Measurements from ENCODE around the gene AKNAD1.

Gene AKNAD1

GRCh38 chr1:108845991-108846390 is 10.9 kb downstream of the AKNAD1 start:
- Histone ChIP-seq H3K9me3 (ENCODE audit: control insufficient read depth in 1 of 2, low read length in 2 of 2) (no peaks in the 10 kb centered on the region), H3K36me3 (ENCODE audit: control insufficient read depth in 1 of 2, insufficient read depth in 2 of 2, low read length in 2 of 2) (no peaks in the 10 kb centered on the region), H3K27ac (ENCODE audit: low read length) (no peak overlapping the region), H3K4me1 (ENCODE audit: control insufficient read depth in 1 of 2, insufficient read depth in 2 of 2, low read length in 2 of 2) (no peaks in the 10 kb centered on the region), H3K4me3 (ENCODE audit: low read depth in 1 of 2, low read length in 2 of 2) (no peak overlapping the region), H3K27me3 (ENCODE audit: low read depth, low read length) (no peaks in the 10 kb centered on the region)

- Histone ChIP-seq H3K4me1 (ENCODE audit: control insufficient read depth in 1 of 2, insufficient read depth in 2 of 2, low read length in 2 of 2) (no peaks in the 10 kb centered on the region), H3K27ac (ENCODE audit: low read length) (no peak overlapping the region), H3K4me3 (ENCODE audit: low read depth in 1 of 2, low read length in 2 of 2) (no peak overlapping the region)
Measured at GRCh38 chr1:108845446-108845845, 11.4 kb downstream of the AKNAD1 start.

GRCh38 chr1:108843390-108844137 is 13.3 kb downstream of the AKNAD1 start:
- Histone ChIP-seq H3K36me3 (ENCODE audit: control insufficient read depth in 1 of 2, insufficient read depth in 2 of 2, low read length in 2 of 2) (no peaks in the 10 kb centered on the region), H3K27ac (ENCODE audit: low read length) (no peak overlapping the region), H3K4me3 (ENCODE audit: low read depth in 1 of 2, low read length in 2 of 2) (no peak overlapping the region), H3K4me1 (ENCODE audit: control insufficient read depth in 1 of 2, insufficient read depth in 2 of 2, low read length in 2 of 2) (no peaks in the 10 kb centered on the region), H3K9me3 (ENCODE audit: control insufficient read depth in 1 of 2, low read length in 2 of 2) (no peaks in the 10 kb centered on the region), H3K27me3 (ENCODE audit: low read depth, low read length) (no peaks in the 10 kb centered on the region)

More at GRCh38 chr1:108845446-108845845, 11.4 kb downstream of the AKNAD1 start:
- Histone ChIP-seq H3K9me3 (ENCODE audit: control insufficient read depth in 1 of 2, low read length in 2 of 2) (no peaks in the 10 kb centered on the region), H3K27me3 (ENCODE audit: low read depth, low read length) (no peaks in the 10 kb centered on the region), H3K36me3 (ENCODE audit: control insufficient read depth in 1 of 2, insufficient read depth in 2 of 2, low read length in 2 of 2) (no peaks in the 10 kb centered on the region)

- Histone ChIP-seq H3K36me3 (ENCODE audit: control insufficient read depth in 1 of 2, insufficient read depth in 2 of 2, low read length in 2 of 2) (no peaks in the 10 kb centered on the region), H3K27me3 (ENCODE audit: low read depth, low read length) (no peaks in the 10 kb centered on the region), H3K9me3 (ENCODE audit: control insufficient read depth in 1 of 2, low read length in 2 of 2) (no peaks in the 10 kb centered on the region), H3K4me1 (ENCODE audit: control insufficient read depth in 1 of 2, insufficient read depth in 2 of 2, low read length in 2 of 2) (no peaks in the 10 kb centered on the region), H3K27ac (ENCODE audit: low read length) (no peak overlapping the region), H3K4me3 (ENCODE audit: low read depth in 1 of 2, low read length in 2 of 2) (no peak overlapping the region)
Measured at GRCh38 chr1:108842525-108843181, 14.2 kb downstream of the AKNAD1 start.

- Histone ChIP-seq H3K4me3 (ENCODE audit: low read depth in 1 of 2, low read length in 2 of 2) (no peak overlapping the region), H3K9me3 (ENCODE audit: control insufficient read depth in 1 of 2, low read length in 2 of 2) (no peaks in the 10 kb centered on the region), H3K4me1 (ENCODE audit: control insufficient read depth in 1 of 2, insufficient read depth in 2 of 2, low read length in 2 of 2) (no peaks in the 10 kb centered on the region), H3K27me3 (ENCODE audit: low read depth, low read length) (no peaks in the 10 kb centered on the region), H3K27ac (ENCODE audit: low read length) (no peak overlapping the region), H3K36me3 (ENCODE audit: control insufficient read depth in 1 of 2, insufficient read depth in 2 of 2, low read length in 2 of 2) (no peaks in the 10 kb centered on the region)
Measured at GRCh38 chr1:108841703-108842102, 15.2 kb downstream of the AKNAD1 start.

GRCh38 chr1:108832929-108833328 is 24.0 kb downstream of the AKNAD1 start:
- Histone ChIP-seq H3K27me3 (ENCODE audit: low read depth, low read length) (no peaks in the 10 kb centered on the region), H3K4me1 (ENCODE audit: control insufficient read depth in 1 of 2, insufficient read depth in 2 of 2, low read length in 2 of 2) (peaks cover 0 to 12% of the 10 kb centered on the region in 2 donors), H3K4me3 (ENCODE audit: low read depth in 1 of 2, low read length in 2 of 2) (no peak overlapping the region), H3K9me3 (ENCODE audit: control insufficient read depth in 1 of 2, low read length in 2 of 2) (no peaks in the 10 kb centered on the region), H3K36me3 (ENCODE audit: control insufficient read depth in 1 of 2, insufficient read depth in 2 of 2, low read length in 2 of 2) (no peaks in the 10 kb centered on the region), H3K27ac (ENCODE audit: low read length) (no peak overlapping the region)

GRCh38 chr1:108831225-108831624 is 25.7 kb downstream of the AKNAD1 start:
- H3K4me1 ChIP-seq (ENCODE audit: control insufficient read depth in 1 of 2, insufficient read depth in 2 of 2, low read length in 2 of 2), result peaks cover 0 to 14% of the 10 kb centered on the region in 2 donors
- H3K36me3 ChIP-seq (ENCODE audit: control insufficient read depth in 1 of 2, insufficient read depth in 2 of 2, low read length in 2 of 2), result no peaks in the 10 kb centered on the region
- H3K27ac ChIP-seq (ENCODE audit: low read length), result peak overlapping the region; percentile 88
- H3K9me3 ChIP-seq (ENCODE audit: control insufficient read depth in 1 of 2, low read length in 2 of 2), result no peaks in the 10 kb centered on the region
- H3K27me3 ChIP-seq (ENCODE audit: low read depth, low read length), result no peaks in the 10 kb centered on the region
- H3K4me3 ChIP-seq (ENCODE audit: low read depth in 1 of 2, low read length in 2 of 2), result no peak overlapping the region

GRCh38 chr1:108830119-108831008 is 26.5 kb downstream of the AKNAD1 start:
- Histone ChIP-seq H3K27ac (ENCODE audit: low read length) (peak overlapping the region; percentile 88), H3K27me3 (ENCODE audit: low read depth, low read length) (no peaks in the 10 kb centered on the region), H3K4me1 (ENCODE audit: control insufficient read depth in 1 of 2, insufficient read depth in 2 of 2, low read length in 2 of 2) (peaks cover 0 to 14% of the 10 kb centered on the region in 2 donors), H3K9me3 (ENCODE audit: control insufficient read depth in 1 of 2, low read length in 2 of 2) (no peaks in the 10 kb centered on the region), H3K36me3 (ENCODE audit: control insufficient read depth in 1 of 2, insufficient read depth in 2 of 2, low read length in 2 of 2) (no peaks in the 10 kb centered on the region), H3K4me3 (ENCODE audit: low read depth in 1 of 2, low read length in 2 of 2) (no peak overlapping the region)

DNA sequence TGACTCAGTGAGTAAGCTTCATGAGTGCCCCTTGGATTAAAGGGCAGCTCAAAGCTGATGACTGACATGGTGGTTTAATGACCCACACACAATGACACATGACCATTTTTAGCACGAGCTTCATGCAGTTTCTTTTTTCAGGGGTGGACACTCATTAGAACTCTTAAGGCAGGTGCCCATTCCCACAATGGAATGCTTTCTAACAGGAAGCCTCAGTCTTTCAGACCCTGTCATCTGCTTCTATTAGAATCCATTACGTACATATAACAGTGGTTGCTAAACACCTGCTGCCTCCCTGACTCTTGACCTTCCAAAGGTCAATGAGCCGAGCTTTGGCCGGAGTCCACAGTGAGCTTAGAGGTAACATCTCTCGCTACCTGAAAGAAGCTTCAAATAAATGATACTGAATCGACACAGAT is 27.4 kb downstream of the AKNAD1 start:
- Histone ChIP-seq H3K27me3 (ENCODE audit: low read depth, low read length) (no peaks in the 10 kb centered on the region), H3K9me3 (ENCODE audit: control insufficient read depth in 1 of 2, low read length in 2 of 2) (no peaks in the 10 kb centered on the region), H3K4me3 (ENCODE audit: low read depth in 1 of 2, low read length in 2 of 2) (no peak overlapping the region), H3K27ac (ENCODE audit: low read length) (peak overlapping the region; percentile 88), H3K4me1 (ENCODE audit: control insufficient read depth in 1 of 2, insufficient read depth in 2 of 2, low read length in 2 of 2) (peaks cover 0 to 14% of the 10 kb centered on the region in 2 donors), H3K36me3 (ENCODE audit: control insufficient read depth in 1 of 2, insufficient read depth in 2 of 2, low read length in 2 of 2) (no peaks in the 10 kb centered on the region)

DNA sequence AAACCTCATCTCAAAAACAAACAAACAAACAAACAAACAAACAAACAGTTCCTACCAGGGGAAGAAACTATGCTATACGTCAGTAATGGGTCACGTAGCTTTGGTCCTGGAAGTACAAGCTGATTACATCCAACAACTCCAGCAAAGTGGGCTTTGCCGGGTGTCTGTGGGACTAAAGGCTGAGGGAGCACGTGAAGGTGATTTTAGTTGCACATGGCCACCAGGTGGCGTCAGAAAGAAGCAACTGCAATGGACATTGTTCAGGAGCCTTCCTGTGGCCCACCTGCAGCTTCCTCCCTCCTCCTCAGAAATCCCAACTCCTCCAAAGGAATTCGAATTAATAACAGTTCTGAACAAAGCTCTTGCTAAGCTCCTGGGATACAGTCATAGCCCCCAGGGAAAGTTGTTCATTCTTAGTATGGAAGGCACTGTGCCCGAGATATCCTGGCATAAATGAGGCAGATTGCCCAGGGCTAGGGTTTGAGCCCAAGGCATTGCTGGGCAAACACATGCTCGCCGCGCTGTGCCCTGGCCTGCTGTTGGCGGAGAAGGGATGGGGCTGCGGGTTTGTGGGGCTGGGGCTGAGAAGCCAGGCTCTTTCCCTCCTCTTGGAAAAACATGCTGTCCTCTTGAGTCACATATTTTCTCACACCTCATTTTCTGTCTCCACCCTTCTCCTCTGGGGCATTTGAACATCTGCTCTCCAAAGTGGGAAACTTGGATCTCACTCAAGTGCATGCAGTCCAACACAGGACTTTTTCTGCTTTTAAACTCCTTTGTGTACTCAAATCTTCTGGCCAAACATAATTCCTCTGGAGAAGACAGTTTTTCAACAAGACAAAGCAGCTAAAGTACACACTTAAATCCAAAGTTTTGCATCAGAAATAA is 28.6 kb downstream of the AKNAD1 start:
- Histone ChIP-seq H3K9me3 (ENCODE audit: control insufficient read depth in 1 of 2, low read length in 2 of 2) (no peaks in the 10 kb centered on the region), H3K27me3 (ENCODE audit: low read depth, low read length) (no peaks in the 10 kb centered on the region), H3K4me3 (ENCODE audit: low read depth in 1 of 2, low read length in 2 of 2) (peak overlapping the region in 1 of 2 donors; percentile 20), H3K27ac (ENCODE audit: low read length) (peak overlapping the region; percentile 28), H3K4me1 (ENCODE audit: control insufficient read depth in 1 of 2, insufficient read depth in 2 of 2, low read length in 2 of 2) (peaks cover 0 to 14% of the 10 kb centered on the region in 2 donors), H3K36me3 (ENCODE audit: control insufficient read depth in 1 of 2, insufficient read depth in 2 of 2, low read length in 2 of 2) (no peaks in the 10 kb centered on the region)

Measured in muscle layer of duodenum (tissue), 2 donors.